Omental fat pad (tissue), 4 donors: ENCODE data around the gene DBET. TPM values are rescaled to one million over a fixed set of nuclear protein-coding genes. Genes with fewer than 3 reads are reported as not detected.
"Not testable (repeated sequence)": the region's sequence is repeated elsewhere in the genome, so short reads cannot be mapped to it uniquely, and the experiment has no call there.

ENCODE experiments used
- ATAC-seq: fragments of 150-250 bp; one replicate; pipeline ENCODE4 v1.9.1; 2016; ENCODE audit warnings: mild to moderate bottlenecking, moderate library complexity; ENCODE audit not compliant: low FRiP score
- DNase-seq: peaks from one replicate; pipeline ENCODE4 v3.0.0-alpha.2; 2019; ENCODE audit warnings: low spot score
- CTCF ChIP-seq, 3 donors: fragments of 450-650 bp; IDR thresholded peaks; one replicate each; pipeline ENCODE4 v1.5.1; 2016 to 2017; ENCODE audit warnings: antibody characterized with exemption in 3 of 3, mild to moderate bottlenecking in 3 of 3, moderate library complexity in 2 of 3
- total RNA-seq, 4 donors: library from RNA; depleted of rRNA; stranded (reverse); fragments of >200 nt; gene quantifications; one replicate each; pipeline ENCODE4 v1.1.0, GENCODE V29; 2016

DBET gene
- not detected for total RNA-seq

GRCh38 chr4:190064342-190064741 is at the start of gene DBET:
Gene DBET (plus strand): TSS chr4:190064502.
- not testable (repeated sequence) for DNase-seq, ATAC-seq

GRCh38 chr4:190014771-190015537 is 49.3 kb upstream of the DBET start:
- ATAC-seq: no peak
- no peak for DNase-seq
- no peak for TF ChIP-seq CTCF (IDR thresholded peaks at IDR 0.05)

GRCh38 chr4:190015538-190016368 is 48.5 kb upstream of the DBET start:
- DNase-seq (no peak), ATAC-seq (no peak)
- TF ChIP-seq CTCF (IDR thresholded peaks at IDR 0.05): no peak

- ATAC-seq (no peak), DNase-seq (no peak)
- no peak for TF ChIP-seq CTCF (IDR thresholded peaks at IDR 0.05)
Measured at GRCh38 chr4:190016369-190017289, 47.7 kb upstream of the DBET start.

- no peak for DNase-seq
- no peak for ATAC-seq
- TF ChIP-seq CTCF (IDR thresholded peaks at IDR 0.05): no peak
Measured at GRCh38 chr4:190017357-190018200, 46.7 kb upstream of the DBET start.

GRCh38 chr4:190018201-190018920 is 45.9 kb upstream of the DBET start:
- TF ChIP-seq CTCF (IDR thresholded peaks at IDR 0.05): no peak
- ATAC-seq: no peak
- no peak for DNase-seq
